Measurements from ENCODE around the gene SIPA1L3. TPM values are rescaled to one million over a fixed set of nuclear protein-coding genes. Genes with fewer than 3 reads are reported as not detected.
"Not testable (repeated sequence)": the region's sequence is repeated elsewhere in the genome, so short reads cannot be mapped to it uniquely, and the experiment has no call there.

Gene SIPA1L3
- total RNA-seq, 1 donor = 28.9 TPM

- no peak for DNase-seq (ENCODE audit: low read depth)
- TF ChIP-seq, protein P1, sequence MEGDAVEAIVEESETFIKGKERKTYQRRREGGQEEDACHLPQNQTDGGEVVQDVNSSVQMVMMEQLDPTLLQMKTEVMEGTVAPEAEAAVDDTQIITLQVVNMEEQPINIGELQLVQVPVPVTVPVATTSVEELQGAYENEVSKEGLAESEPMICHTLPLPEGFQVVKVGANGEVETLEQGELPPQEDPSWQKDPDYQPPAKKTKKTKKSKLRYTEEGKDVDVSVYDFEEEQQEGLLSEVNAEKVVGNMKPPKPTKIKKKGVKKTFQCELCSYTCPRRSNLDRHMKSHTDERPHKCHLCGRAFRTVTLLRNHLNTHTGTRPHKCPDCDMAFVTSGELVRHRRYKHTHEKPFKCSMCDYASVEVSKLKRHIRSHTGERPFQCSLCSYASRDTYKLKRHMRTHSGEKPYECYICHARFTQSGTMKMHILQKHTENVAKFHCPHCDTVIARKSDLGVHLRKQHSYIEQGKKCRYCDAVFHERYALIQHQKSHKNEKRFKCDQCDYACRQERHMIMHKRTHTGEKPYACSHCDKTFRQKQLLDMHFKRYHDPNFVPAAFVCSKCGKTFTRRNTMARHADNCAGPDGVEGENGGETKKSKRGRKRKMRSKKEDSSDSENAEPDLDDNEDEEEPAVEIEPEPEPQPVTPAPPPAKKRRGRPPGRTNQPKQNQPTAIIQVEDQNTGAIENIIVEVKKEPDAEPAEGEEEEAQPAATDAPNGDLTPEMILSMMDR (IDR thresholded peaks at IDR 0.05; ENCODE audit: insufficient read depth, low read length) = no peak
- H3K4me3 ChIP-seq (ENCODE audit: low read depth, low read length) = no peak overlapping the region
Observed at GRCh38 chr19:37909661-37910199, 2.7 kb downstream of the SIPA1L3 start.

DNA sequence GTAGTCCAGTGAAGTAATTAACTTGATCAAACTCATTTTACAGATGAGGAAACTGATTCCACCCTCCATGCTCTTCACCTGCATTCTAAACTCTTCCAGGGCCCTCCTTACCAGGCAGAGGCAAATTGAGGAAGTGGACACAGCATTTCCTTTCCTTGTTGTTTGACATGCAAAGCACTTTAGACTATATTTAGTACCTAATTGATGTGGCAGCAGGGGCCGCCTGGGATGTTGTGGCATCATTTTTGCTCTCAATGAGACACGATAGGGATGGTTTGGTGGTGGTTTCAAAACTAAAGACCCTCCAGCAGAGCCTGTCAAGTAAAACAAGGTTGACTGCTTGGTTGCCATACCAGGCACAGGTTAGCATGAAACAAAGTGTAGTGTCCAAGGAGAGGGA is 7.9 kb downstream of the SIPA1L3 start:
- DNase-seq (ENCODE audit: low read depth) = no peak
- no peak overlapping the region for H3K4me3 ChIP-seq (ENCODE audit: low read depth, low read length)
- TF ChIP-seq, protein P1 (IDR thresholded peaks at IDR 0.05; ENCODE audit: insufficient read depth, low read length) = no peak

- TF ChIP-seq, protein P1 (IDR thresholded peaks at IDR 0.05; ENCODE audit: insufficient read depth, low read length) = no peak
- DNase-seq (ENCODE audit: low read depth) = no peak
- H3K4me3 ChIP-seq (ENCODE audit: low read depth, low read length) = no peak overlapping the region
Observed at GRCh38 chr19:37920591-37921450, 13.8 kb downstream of the SIPA1L3 start.

- not testable (repeated sequence) for H3K4me3 ChIP-seq (ENCODE audit: low read depth, low read length); DNase-seq (ENCODE audit: low read depth)
Observed at GRCh38 chr19:37924573-37924972, 17.6 kb downstream of the SIPA1L3 start.

- TF ChIP-seq, protein P1 (IDR thresholded peaks at IDR 0.05; ENCODE audit: insufficient read depth, low read length) = no peak
- no peak overlapping the region for H3K4me3 ChIP-seq (ENCODE audit: low read depth, low read length)
Observed at GRCh38 chr19:37925212-37925611, 18.2 kb downstream of the SIPA1L3 start.

GRCh38 chr19:37926255-37926654 is 19.2 kb downstream of the SIPA1L3 start:
- TF ChIP-seq, protein P1 (IDR thresholded peaks at IDR 0.05; ENCODE audit: insufficient read depth, low read length) = no peak
- no peak for DNase-seq (ENCODE audit: low read depth)
- H3K4me3 ChIP-seq (ENCODE audit: low read depth, low read length) = no peak overlapping the region

More at GRCh38 chr19:37925212-37925611, 18.2 kb downstream of the SIPA1L3 start:
- DNase-seq (ENCODE audit: low read depth) = no peak

GRCh38 chr19:37926711-37927110 is 19.7 kb downstream of the SIPA1L3 start:
- DNase-seq (ENCODE audit: low read depth) = no peak
- H3K4me3 ChIP-seq (ENCODE audit: low read depth, low read length) = no peak overlapping the region
- TF ChIP-seq, protein P1 (IDR thresholded peaks at IDR 0.05; ENCODE audit: insufficient read depth, low read length) = no peak

All from fibroblast of the aortic adventitia (primary cell).